C4-2B (cell line): ENCODE measurements around the gene ISLR2.

ENCODE experiments used
- H3K27ac ChIP-seq: fragments of 450-650 bp; 2 replicates; pipeline ENCODE4 v1.5.1; 2017
- ZFX ChIP-seq: fragments of 450-650 bp; IDR thresholded peaks from 2 replicates; pipeline ENCODE4 v1.6.1; 2017
- TF ChIP-seq, protein P1 (sequence below): fragments of 450-650 bp; conservative IDR thresholded peaks from 2 replicates; pipeline ENCODE4 v1.5.1; 2017; ENCODE audit warnings: mild to moderate bottlenecking

The ISLR2 gene

DNA sequence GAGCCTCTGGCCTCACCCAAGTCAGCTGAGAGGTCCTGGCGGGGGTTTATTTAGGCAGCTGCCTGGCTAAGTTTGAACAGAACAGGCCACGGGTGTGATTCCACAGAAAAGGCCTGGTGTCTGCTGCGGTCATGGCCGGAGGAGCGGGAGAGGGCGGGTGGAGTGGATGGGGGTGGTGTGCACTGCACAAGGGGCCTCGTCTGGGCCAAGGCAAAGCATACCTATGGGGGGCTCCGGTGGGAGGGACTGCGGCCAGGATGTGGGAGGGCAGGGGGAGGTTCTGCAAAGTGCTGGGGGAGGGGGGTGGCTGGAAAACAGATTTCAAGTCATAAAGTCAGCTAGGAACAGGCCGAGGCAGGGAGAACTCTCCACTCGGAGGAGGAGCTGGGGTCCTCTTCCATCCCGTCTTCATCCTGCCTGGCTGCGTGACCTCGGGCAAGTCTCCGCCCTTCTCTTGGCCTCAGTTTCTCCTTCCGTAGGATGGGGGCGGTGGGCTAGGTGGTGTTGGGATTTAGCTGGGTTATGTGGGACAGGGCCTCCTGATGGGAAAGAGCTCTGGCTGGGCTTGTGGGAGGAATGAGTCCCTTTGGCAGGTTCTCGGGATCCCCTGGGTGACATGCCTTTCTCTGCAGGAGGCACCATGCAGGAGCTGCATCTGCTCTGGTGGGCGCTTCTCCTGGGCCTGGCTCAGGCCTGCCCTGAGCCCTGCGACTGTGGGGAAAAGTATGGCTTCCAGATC, 44.0 kb downstream of the ISLR2 start:
- TF ChIP-seq, protein P1, sequence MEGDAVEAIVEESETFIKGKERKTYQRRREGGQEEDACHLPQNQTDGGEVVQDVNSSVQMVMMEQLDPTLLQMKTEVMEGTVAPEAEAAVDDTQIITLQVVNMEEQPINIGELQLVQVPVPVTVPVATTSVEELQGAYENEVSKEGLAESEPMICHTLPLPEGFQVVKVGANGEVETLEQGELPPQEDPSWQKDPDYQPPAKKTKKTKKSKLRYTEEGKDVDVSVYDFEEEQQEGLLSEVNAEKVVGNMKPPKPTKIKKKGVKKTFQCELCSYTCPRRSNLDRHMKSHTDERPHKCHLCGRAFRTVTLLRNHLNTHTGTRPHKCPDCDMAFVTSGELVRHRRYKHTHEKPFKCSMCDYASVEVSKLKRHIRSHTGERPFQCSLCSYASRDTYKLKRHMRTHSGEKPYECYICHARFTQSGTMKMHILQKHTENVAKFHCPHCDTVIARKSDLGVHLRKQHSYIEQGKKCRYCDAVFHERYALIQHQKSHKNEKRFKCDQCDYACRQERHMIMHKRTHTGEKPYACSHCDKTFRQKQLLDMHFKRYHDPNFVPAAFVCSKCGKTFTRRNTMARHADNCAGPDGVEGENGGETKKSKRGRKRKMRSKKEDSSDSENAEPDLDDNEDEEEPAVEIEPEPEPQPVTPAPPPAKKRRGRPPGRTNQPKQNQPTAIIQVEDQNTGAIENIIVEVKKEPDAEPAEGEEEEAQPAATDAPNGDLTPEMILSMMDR = no peak
- no peak for TF ChIP-seq ZFX
- H3K27ac ChIP-seq = no peak overlapping the region

DNA sequence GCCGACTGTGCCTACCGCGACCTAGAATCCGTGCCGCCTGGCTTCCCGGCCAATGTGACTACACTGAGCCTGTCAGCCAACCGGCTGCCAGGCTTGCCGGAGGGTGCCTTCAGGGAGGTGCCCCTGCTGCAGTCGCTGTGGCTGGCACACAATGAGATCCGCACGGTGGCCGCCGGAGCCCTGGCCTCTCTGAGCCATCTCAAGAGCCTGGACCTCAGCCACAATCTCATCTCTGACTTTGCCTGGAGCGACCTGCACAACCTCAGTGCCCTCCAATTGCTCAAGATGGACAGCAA, 44.5 kb downstream of the ISLR2 start:
- no peak overlapping the region for H3K27ac ChIP-seq
- TF ChIP-seq ZFX = no peak
- TF ChIP-seq, protein P1 = no peak

DNA sequence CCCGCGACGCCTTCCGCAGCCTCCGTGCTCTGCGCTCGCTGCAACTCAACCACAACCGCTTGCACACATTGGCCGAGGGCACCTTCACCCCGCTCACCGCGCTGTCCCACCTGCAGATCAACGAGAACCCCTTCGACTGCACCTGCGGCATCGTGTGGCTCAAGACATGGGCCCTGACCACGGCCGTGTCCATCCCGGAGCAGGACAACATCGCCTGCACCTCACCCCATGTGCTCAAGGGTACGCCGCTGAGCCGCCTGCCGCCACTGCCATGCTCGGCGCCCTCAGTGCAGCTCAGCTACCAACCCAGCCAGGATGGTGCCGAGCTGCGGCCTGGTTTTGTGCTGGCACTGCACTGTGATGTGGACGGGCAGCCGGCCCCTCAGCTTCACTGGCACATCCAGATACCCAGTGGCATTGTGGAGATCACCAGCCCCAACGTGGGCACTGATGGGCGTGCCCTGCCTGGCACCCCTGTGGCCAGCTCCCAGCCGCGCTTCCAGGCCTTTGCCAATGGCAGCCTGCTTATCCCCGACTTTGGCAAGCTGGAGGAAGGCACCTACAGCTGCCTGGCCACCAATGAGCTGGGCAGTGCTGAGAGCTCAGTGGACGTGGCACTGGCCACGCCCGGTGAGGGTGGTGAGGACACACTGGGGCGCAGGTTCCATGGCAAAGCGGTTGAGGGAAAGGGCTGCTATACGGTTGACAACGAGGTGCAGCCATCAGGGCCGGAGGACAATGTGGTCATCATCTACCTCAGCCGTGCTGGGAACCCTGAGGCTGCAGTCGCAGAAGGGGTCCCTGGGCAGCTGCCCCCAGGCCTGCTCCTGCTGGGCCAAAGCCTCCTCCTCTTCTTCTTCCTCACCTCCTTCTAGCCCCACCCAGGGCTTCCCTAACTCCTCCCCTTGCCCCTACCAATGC, 45.1 kb downstream of the ISLR2 start:
- H3K27ac ChIP-seq = no peak overlapping the region
- TF ChIP-seq, protein P1 = no peak
- no peak for TF ChIP-seq ZFX

DNA sequence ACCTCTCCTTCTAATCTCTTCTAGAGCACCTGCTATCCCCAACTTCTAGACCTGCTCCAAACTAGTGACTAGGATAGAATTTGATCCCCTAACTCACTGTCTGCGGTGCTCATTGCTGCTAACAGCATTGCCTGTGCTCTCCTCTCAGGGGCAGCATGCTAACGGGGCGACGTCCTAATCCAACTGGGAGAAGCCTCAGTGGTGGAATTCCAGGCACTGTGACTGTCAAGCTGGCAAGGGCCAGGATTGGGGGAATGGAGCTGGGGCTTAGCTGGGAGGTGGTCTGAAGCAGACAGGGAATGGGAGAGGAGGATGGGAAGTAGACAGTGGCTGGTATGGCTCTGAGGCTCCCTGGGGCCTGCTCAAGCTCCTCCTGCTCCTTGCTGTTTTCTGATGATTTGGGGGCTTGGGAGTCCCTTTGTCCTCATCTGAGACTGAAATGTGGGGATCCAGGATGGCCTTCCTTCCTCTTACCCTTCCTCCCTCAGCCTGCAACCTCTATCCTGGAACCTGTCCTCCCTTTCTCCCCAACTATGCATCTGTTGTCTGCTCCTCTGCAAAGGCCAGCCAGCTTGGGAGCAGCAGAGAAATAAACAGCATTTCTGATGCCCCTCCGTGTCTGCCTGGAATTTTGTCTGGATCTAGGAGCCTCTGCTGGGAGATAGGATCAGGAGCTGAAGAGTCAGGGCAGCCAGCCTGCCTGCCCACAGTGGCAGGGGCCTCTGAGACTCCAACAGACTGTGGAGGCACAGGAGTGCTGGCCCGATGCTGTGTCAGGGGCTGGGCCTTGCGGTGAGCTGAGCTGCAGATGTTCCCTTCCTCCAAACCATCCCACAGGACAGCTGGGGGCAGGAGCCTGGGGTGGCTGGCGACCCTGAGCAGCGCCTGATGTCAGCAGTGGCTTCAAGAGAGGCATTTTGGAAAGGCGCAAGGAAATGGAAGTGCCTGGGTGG, 46.2 kb downstream of the ISLR2 start:
- H3K27ac ChIP-seq = no peak overlapping the region
- TF ChIP-seq, protein P1 = no peak
- no peak for TF ChIP-seq ZFX

DNA sequence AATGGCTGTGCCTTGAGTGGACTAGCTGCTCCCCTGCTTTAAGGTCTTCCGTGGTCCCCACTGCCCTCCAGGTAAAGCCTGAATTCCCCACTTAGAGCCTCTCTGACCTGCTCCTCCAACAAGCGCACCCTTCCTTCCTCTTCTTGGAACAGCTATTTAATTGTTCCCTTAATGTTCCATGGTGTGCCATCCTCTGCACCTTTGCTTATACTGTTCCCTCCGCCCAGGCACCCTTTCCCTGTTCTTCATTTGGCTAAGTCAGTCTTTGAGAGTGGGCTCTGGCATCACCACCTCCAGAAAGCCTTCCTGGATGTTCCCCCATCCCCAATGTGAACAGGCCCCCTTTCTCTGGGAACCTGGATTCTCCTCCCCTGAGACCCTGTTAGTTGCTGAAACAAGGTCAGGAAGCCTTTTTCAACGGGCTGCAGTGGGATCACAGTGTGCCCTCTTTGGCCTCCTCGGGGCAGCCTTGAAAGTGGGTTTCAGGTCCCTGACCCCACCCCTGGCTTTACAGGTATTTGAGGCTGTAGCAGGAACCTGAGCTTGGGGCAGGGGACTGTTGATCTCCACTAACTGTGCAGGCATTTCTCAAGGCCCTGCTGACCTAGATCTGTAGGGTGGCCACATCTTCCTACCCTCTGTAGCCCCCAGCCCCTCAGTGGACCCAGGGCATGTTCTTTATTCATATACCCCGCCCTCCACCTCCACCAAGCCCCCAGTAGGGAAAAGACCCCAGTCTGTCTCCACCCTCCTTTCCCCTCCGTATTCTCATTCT, 48.1 kb downstream of the ISLR2 start:
- no peak overlapping the region for H3K27ac ChIP-seq

DNA sequence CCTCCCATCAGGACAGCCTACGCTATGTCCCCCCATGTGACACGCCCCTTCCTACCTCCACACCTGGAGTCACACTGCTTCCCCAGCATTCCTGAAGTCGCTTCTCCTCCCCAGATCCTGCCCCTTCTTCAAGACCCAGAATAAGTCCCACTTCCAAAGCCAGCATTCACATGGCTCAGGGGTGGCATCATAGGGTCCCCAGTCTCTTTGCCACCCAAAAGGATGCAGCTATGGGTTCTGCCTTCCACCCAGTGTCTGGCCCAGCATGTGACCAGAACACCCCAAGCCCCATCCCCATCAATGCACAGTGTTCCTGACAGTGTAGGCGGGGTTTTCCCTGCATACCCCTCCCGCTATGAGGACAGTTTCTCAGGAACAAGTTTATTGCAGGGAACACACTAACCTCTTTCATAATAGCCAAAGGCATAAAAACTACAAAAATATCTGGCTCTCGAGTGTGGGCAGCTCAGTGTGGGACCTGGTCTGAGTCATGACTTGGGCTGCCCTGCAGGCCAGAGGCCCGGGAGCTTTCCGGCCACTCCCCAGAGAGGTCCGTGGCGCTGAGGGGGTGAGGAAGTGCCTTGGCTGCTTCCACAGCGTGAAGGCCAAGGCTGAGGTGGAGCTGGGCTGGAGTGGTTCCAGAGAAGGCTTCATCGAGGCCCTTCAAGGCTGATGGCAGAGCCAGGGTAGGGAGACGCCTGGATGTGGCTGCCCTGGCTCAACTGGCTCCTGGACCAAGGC, 48.9 kb downstream of the ISLR2 start:
- TF ChIP-seq ZFX = no peak
- TF ChIP-seq, protein P1 = no peak
- no peak overlapping the region for H3K27ac ChIP-seq

More for the DNA sequence above, 48.1 kb downstream of the ISLR2 start:
- no peak for TF ChIP-seq ZFX
- TF ChIP-seq, protein P1 = no peak
